Prostate gland (tissue), 2 donors: ENCODE results near the gene ALDH18A1. TPM values are rescaled to one million over a fixed set of nuclear protein-coding genes. Genes with fewer than 3 reads are reported as not detected.
"Not testable (repeated sequence)": the region's sequence is repeated elsewhere in the genome, so short reads cannot be mapped to it uniquely, and the experiment has no call there.

Source experiments
- DNase-seq: peaks from one replicate; pipeline ENCODE4 v3.0.0-alpha.2; 2019; ENCODE audit warnings: low spot score
- H3K27ac ChIP-seq, 2 donors: fragments of 200-600 bp; sonication (generic); 2 replicates each; pipeline ENCODE4 v1.5.1; 2017 to 2019
- H3K27me3 ChIP-seq: fragments of 200-600 bp; sonication (generic); replicated peaks from 2 replicates; pipeline ENCODE4 v1.5.1; 2019; ENCODE audit not compliant: insufficient read depth
- H3K36me3 ChIP-seq, 2 donors: fragments of 200-600 bp; sonication (generic); 1 replicate in 1 of 2; 2 replicates in 1 of 2; pipeline versions ENCODE4 v1.5.1 to v1.8.1; 2017 to 2019
- H3K4me1 ChIP-seq: fragments of 200-600 bp; sonication (generic); replicated peaks from 2 replicates; pipeline ENCODE4 v1.5.1; 2019
- H3K4me3 ChIP-seq, 2 donors: fragments of 200-600 bp; sonication (generic); 2 replicates each; pipeline ENCODE4 v1.5.1; 2017 to 2019
- H3K9me3 ChIP-seq: fragments of 200-600 bp; sonication (generic); 2 replicates; pipeline ENCODE4 v1.5.1; 2017
- POLR2A ChIP-seq: fragments of 450-650 bp; IDR thresholded peaks from one replicate; pipeline ENCODE4 v1.6.1; 2016; ENCODE audit warnings: antibody characterized with exemption, mild to moderate bottlenecking
- POLR2AphosphoS5 ChIP-seq: sonication (generic); formaldehyde crosslinking; IDR thresholded peaks from one replicate; pipeline ENCODE4 v1.6.1; 2017; ENCODE audit warnings: antibody characterized with exemption
- WGBS: methylation state at CpG from one replicate; pipeline ENCODE4 v1.1.5; 2018; 5-methylcytosine and 5-hydroxymethylcytosine counted together
- intact Hi-C: fragments of 100-400 bp; cut with DNase I; formaldehyde crosslinking; loops from one replicate; pipeline ENCODE4 v1.14.2; 2022
- total RNA-seq, 2 donors: library from RNA; depleted of rRNA; stranded (reverse); fragments of >200 nt; gene quantifications; one replicate each; pipeline ENCODE4 v1.1.0, GENCODE V29; 2016
- TF ChIP-seq, protein P1 (sequence below), 4 experiments: fragments of 200-600 bp in 2 of 4; fragments of 450-650 bp in 2 of 4; sonication (generic) in 2 of 4; IDR thresholded peaks; 1 replicate in 3 of 4; 2 replicates in 1 of 4; pipeline ENCODE4 v1.5.1; 2016 to 2019; ENCODE audit warnings: antibody characterized with exemption in 4 of 4, mild to moderate bottlenecking in 2 of 4, moderate library complexity in 2 of 4

ALDH18A1 gene
- total RNA-seq, 2 donors from 2014 or later: 33.7 to 55.1 TPM

- Histone ChIP-seq H3K27ac (no peak overlapping the region), H3K4me3 (no peak overlapping the region), H3K27me3 (no peaks in the 10 kb centered on the region), H3K36me3 (peaks cover 0 to 5% of the 10 kb centered on the region in 2 donors), H3K9me3 (no peaks in the 10 kb centered on the region), H3K4me1 (no peaks in the 10 kb centered on the region)
- no peak for DNase-seq
- 91% methylated on average over 4 of the region's 4 CpGs for WGBS
- TF ChIP-seq, protein P1, sequence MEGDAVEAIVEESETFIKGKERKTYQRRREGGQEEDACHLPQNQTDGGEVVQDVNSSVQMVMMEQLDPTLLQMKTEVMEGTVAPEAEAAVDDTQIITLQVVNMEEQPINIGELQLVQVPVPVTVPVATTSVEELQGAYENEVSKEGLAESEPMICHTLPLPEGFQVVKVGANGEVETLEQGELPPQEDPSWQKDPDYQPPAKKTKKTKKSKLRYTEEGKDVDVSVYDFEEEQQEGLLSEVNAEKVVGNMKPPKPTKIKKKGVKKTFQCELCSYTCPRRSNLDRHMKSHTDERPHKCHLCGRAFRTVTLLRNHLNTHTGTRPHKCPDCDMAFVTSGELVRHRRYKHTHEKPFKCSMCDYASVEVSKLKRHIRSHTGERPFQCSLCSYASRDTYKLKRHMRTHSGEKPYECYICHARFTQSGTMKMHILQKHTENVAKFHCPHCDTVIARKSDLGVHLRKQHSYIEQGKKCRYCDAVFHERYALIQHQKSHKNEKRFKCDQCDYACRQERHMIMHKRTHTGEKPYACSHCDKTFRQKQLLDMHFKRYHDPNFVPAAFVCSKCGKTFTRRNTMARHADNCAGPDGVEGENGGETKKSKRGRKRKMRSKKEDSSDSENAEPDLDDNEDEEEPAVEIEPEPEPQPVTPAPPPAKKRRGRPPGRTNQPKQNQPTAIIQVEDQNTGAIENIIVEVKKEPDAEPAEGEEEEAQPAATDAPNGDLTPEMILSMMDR (IDR thresholded peaks at IDR 0.05): no peak
- TF ChIP-seq POLR2AphosphoS5 (no peak), POLR2A (no peak)
- intact Hi-C loops: no loop called here
Observed at GRCh38 chr10:95637911-95638310, 18.6 kb downstream of the ALDH18A1 start.

GRCh38 chr10:95637140-95637539, 19.4 kb downstream of the ALDH18A1 start:
- Histone ChIP-seq H3K4me3 (no peak overlapping the region), H3K27ac (no peak overlapping the region), H3K4me1 (no peaks in the 10 kb centered on the region), H3K27me3 (no peaks in the 10 kb centered on the region), H3K9me3 (no peaks in the 10 kb centered on the region), H3K36me3 (peaks cover 0 to 5% of the 10 kb centered on the region in 2 donors)
- 91% methylated on average over 10 of the region's 10 CpGs for WGBS
- intact Hi-C loops: no loop called here
- no peak for TF ChIP-seq POLR2AphosphoS5
- TF ChIP-seq, protein P1 (IDR thresholded peaks at IDR 0.05): no peak
- no peak for DNase-seq

- TF ChIP-seq POLR2A: no peak
- no peak for TF ChIP-seq POLR2AphosphoS5
- TF ChIP-seq, protein P1 (IDR thresholded peaks at IDR 0.05): no peak
- no peaks in the 10 kb centered on the region for H3K4me1 ChIP-seq
- 81% methylated on average over 2 of the region's 2 CpGs for WGBS
- peaks cover 0 to 3% of the 10 kb centered on the region in 2 donors for H3K36me3 ChIP-seq
- no peak overlapping the region for H3K4me3 ChIP-seq
- no peak for DNase-seq
- intact Hi-C loops: no loop called here
- H3K27ac ChIP-seq: no peak overlapping the region
- no peaks in the 10 kb centered on the region for H3K9me3 ChIP-seq
- no peaks in the 10 kb centered on the region for H3K27me3 ChIP-seq
Observed at GRCh38 chr10:95635319-95635733, 21.2 kb downstream of the ALDH18A1 start.

- Histone ChIP-seq H3K27me3 (no peaks in the 10 kb centered on the region), H3K36me3 (peaks cover 4 to 5% of the 10 kb centered on the region in 2 donors), H3K9me3 (no peaks in the 10 kb centered on the region), H3K27ac (no peak overlapping the region), H3K4me3 (no peak overlapping the region), H3K4me1 (no peaks in the 10 kb centered on the region)
- WGBS: 86% methylated on average over 1 of the region's 1 CpG
- DNase-seq: no peak
- TF ChIP-seq POLR2AphosphoS5: no peak
- TF ChIP-seq POLR2A: no peak
- TF ChIP-seq, protein P1 (IDR thresholded peaks at IDR 0.05): no peak
- intact Hi-C loops: no loop called here
Observed at GRCh38 chr10:95628786-95629185, 27.7 kb downstream of the ALDH18A1 start.

- 96% methylated on average over 4 of the region's 4 CpGs for WGBS
Observed at GRCh38 chr10:95626500-95626899, 30.0 kb downstream of the ALDH18A1 start.

GRCh38 chr10:95620415-95620814, 36.1 kb downstream of the ALDH18A1 start:
- H3K4me3 ChIP-seq, H3K4me1 ChIP-seq, H3K36me3 ChIP-seq, intact Hi-C loops, H3K27me3 ChIP-seq, H3K27ac ChIP-seq, H3K9me3 ChIP-seq, DNase-seq: not testable (repeated sequence)
- 90% methylated on average over 5 of the region's 5 CpGs for WGBS

More at GRCh38 chr10:95626500-95626899, 30.0 kb downstream of the ALDH18A1 start:
- TF ChIP-seq, protein P1 (IDR thresholded peaks at IDR 0.05): no peak
- no peak for TF ChIP-seq POLR2A
- TF ChIP-seq POLR2AphosphoS5: no peak
- intact Hi-C loops: no loop called here
- Histone ChIP-seq H3K4me1 (no peaks in the 10 kb centered on the region), H3K4me3 (no peak overlapping the region), H3K36me3 (peaks cover 4 to 5% of the 10 kb centered on the region in 2 donors), H3K27me3 (no peaks in the 10 kb centered on the region), H3K27ac (no peak overlapping the region), H3K9me3 (no peaks in the 10 kb centered on the region)
- no peak for DNase-seq
